HepG2 (cell line): ENCODE measurements around the gene FTSJ1. TPM values are rescaled to one million over a fixed set of nuclear protein-coding genes. Genes with fewer than 3 reads are reported as not detected.
A peak's percentile ranks its signal among the peaks of the same experiment; 100 is the strongest.

Source experiments
- MEIS2 ChIP-seq: sonication (generic); formaldehyde crosslinking; IDR thresholded peaks from 2 replicates; pipeline ENCODE4 v1.9.0; 2021; ENCODE audit warnings: mild to moderate bottlenecking, missing genetic modification reagents
- NFE2L2 ChIP-seq: fragments of 150-350 bp; IDR thresholded peaks from 2 replicates; pipeline ENCODE4 v1.6.1; 2014; ENCODE audit warnings: low read length
- POGK ChIP-seq: sonication (generic); formaldehyde crosslinking; conservative IDR thresholded peaks from 2 replicates; pipeline ENCODE4 v1.8.0; 2022; ENCODE audit warnings: mild to moderate bottlenecking, moderate library complexity, missing genetic modification reagents
- SMAD9 ChIP-seq: sonication (generic); formaldehyde crosslinking; IDR thresholded peaks from 2 replicates; pipeline ENCODE4 v1.5.1; 2020; ENCODE audit warnings: mild to moderate bottlenecking, missing genetic modification reagents
- TRAFD1 ChIP-seq: sonication (generic); formaldehyde crosslinking; IDR thresholded peaks from 2 replicates; pipeline ENCODE4 v1.5.1; 2020; ENCODE audit warnings: missing genetic modification reagents, mild to moderate bottlenecking, borderline replicate concordance
- ZBTB49 ChIP-seq: sonication (generic); formaldehyde crosslinking; IDR thresholded peaks from 2 replicates; pipeline ENCODE4 v1.4.0; 2020; ENCODE audit warnings: missing genetic modification reagents, borderline replicate concordance
- ZFP1 ChIP-seq: IDR thresholded peaks from 2 replicates; pipeline ENCODE4 v1.6.1; 2016
- ZHX2 ChIP-seq, 2 experiments: sonication (generic) in 1 of 2; formaldehyde crosslinking in 1 of 2; IDR thresholded peaks; 2 replicates each; pipeline versions ENCODE4 v1.6.1 to v1.9.0; 2014 to 2022; ENCODE audit warnings: antibody characterized with exemption in 1 of 2, borderline replicate concordance in 1 of 2, inconsistent platforms in 1 of 2, low read depth in 1 of 2, missing genetic modification reagents in 1 of 2
- ZNF30 ChIP-seq: sonication (generic); formaldehyde crosslinking; IDR thresholded peaks from 2 replicates; pipeline ENCODE4 v1.5.0; 2020; ENCODE audit warnings: mild to moderate bottlenecking, missing genetic modification reagents
- ZNF546 ChIP-seq: sonication (generic); formaldehyde crosslinking; conservative IDR thresholded peaks from 2 replicates; pipeline ENCODE4 v1.8.1; 2023; ENCODE audit warnings: mild to moderate bottlenecking, missing genetic modification reagents
- ZNF850 ChIP-seq: sonication (generic); formaldehyde crosslinking; conservative IDR thresholded peaks from 2 replicates; pipeline ENCODE4 v1.9.0; 2021; ENCODE audit warnings: mild to moderate bottlenecking, missing genetic modification reagents
- polyA plus RNA-seq, 8 experiments: library from polyadenylated mRNA; depleted of rRNA in 3 of 8; stranded (reverse) in 7 of 8; unstranded in 1 of 8; fragments of >200 nt; fragmentation: Illumina TruSeq in 4 of 8; extraction: Trizol in 4 of 8; gene quantifications; 2 replicates each; pipeline versions ENCODE4 v1.2.1 to v1.2.3, GENCODE V29; 2011 to 2016; ENCODE audit warnings: low read depth in 4 of 8, missing spikeins in 1 of 8, mixed read lengths in 1 of 8; ENCODE audit not compliant: insufficient read depth in 1 of 8
- total RNA-seq, 5 experiments: library from RNA; depleted of rRNA; stranded (reverse); fragments of >200 nt; fragmentation: Illumina TruSeq; extraction: Trizol; gene quantifications; 2 replicates each; pipeline ENCODE4 v1.2.3, GENCODE V29; 2016; ENCODE audit warnings: low read depth in 1 of 5
- TF ChIP-seq, protein P1 (sequence below): sonication (generic); formaldehyde crosslinking; IDR thresholded peaks from 2 replicates; pipeline ENCODE4 v1.9.0; 2021; ENCODE audit warnings: missing genetic modification reagents, mild to moderate bottlenecking, borderline replicate concordance
- TF ChIP-seq, protein P2 (sequence below): sonication (generic); formaldehyde crosslinking; IDR thresholded peaks from 2 replicates; pipeline ENCODE4 v1.4.0; 2020; ENCODE audit warnings: mild to moderate bottlenecking, low read depth, missing genetic modification reagents

FTSJ1 gene
- total and polyA plus RNA-seq, 2 of the 13 experiments (the other 11 are each of a cell fraction or from before 2014, with no cell fraction given), result 30.3 to 37.9 TPM

- TF ChIP-seq ZHX2 (IDR thresholded peaks at IDR 0.05; ENCODE audit: low read depth) (peak; percentile 64; the same call in 1 of the 2 replicates), ZHX2 (CRISPR knock-in tag; IDR thresholded peaks at IDR 0.05; ENCODE audit: borderline replicate concordance) (no peak), NFE2L2 (no peak), ZNF546 (CRISPR knock-in tag) (no peak), MEIS2 (0 out of 2 replicates have a peak, but pooled peaks have one; percentile 51), SMAD9 (CRISPR knock-in tag) (no peak), ZNF850 (CRISPR knock-in tag) (no peak), POGK (CRISPR knock-in tag) (peak; percentile 77), ZBTB49 (no peak), ZFP1 (CRISPR knock-in tag) (no peak), TRAFD1 (CRISPR knock-in tag) (no peak), ZNF30 (no peak)
- TF ChIP-seq, protein P1, sequence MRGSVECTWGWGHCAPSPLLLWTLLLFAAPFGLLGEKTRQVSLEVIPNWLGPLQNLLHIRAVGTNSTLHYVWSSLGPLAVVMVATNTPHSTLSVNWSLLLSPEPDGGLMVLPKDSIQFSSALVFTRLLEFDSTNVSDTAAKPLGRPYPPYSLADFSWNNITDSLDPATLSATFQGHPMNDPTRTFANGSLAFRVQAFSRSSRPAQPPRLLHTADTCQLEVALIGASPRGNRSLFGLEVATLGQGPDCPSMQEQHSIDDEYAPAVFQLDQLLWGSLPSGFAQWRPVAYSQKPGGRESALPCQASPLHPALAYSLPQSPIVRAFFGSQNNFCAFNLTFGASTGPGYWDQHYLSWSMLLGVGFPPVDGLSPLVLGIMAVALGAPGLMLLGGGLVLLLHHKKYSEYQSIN (CRISPR knock-in tag), result no peak
- TF ChIP-seq, protein P2, sequence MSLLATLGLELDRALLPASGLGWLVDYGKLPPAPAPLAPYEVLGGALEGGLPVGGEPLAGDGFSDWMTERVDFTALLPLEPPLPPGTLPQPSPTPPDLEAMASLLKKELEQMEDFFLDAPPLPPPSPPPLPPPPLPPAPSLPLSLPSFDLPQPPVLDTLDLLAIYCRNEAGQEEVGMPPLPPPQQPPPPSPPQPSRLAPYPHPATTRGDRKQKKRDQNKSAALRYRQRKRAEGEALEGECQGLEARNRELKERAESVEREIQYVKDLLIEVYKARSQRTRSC (CRISPR knock-in tag), result no peak
These were observed at the start of gene FTSJ1 (continued) for GRCh38 chrX:48475774-48476577.
